Upper lobe of left lung (tissue), 6 donors: ENCODE measurements around the gene EPHA5. TPM values are rescaled to one million over a fixed set of nuclear protein-coding genes. Genes with fewer than 3 reads are reported as not detected.

ENCODE experiments used
- ATAC-seq, 2 donors: fragments of 200-7000 bp; cut with Tn5 transposase; one replicate each; pipeline ENCODE4 v1.9.1; 2022; ENCODE audit warnings: mild to moderate bottlenecking in 2 of 2, moderate library complexity in 2 of 2; ENCODE audit not compliant: low FRiP score in 2 of 2
- DNase-seq, 2 donors: peaks; one replicate each; pipeline ENCODE4 v3.0.0-alpha.2; 2019 to 2020
- H3K27ac ChIP-seq, 4 donors: fragments of 200-600 bp; sonication (generic); one replicate each; pipeline ENCODE4 v1.5.1; 2016 to 2019
- H3K27me3 ChIP-seq, 4 donors: fragments of 200-600 bp; sonication (generic); one replicate each; pipeline ENCODE4 v1.5.1; 2017 to 2019
- H3K36me3 ChIP-seq, 4 donors: fragments of 200-600 bp; sonication (generic); one replicate each; pipeline ENCODE4 v1.5.1; 2016 to 2019
- H3K4me1 ChIP-seq, 4 donors: fragments of 200-600 bp; sonication (generic); one replicate each; pipeline ENCODE4 v1.5.1; 2018 to 2019
- H3K4me3 ChIP-seq, 4 donors: fragments of 200-600 bp; sonication (generic); one replicate each; pipeline ENCODE4 v1.5.1; 2017 to 2019; ENCODE audit warnings: mild to moderate bottlenecking in 2 of 4, moderate library complexity in 1 of 4
- H3K9me3 ChIP-seq, 4 donors: fragments of 200-600 bp; sonication (generic); one replicate each; pipeline ENCODE4 v1.5.1; 2018 to 2019
- EP300 ChIP-seq, 4 donors: sonication (generic); formaldehyde crosslinking; IDR thresholded peaks; one replicate each; pipeline ENCODE4 v1.5.1; 2017; ENCODE audit warnings: antibody characterized with exemption in 4 of 4, control low read depth in 2 of 4
- POLR2A ChIP-seq, 4 donors: fragments of 450-650 bp; IDR thresholded peaks; one replicate each; pipeline ENCODE4 v1.5.1; 2016 to 2017; ENCODE audit warnings: antibody characterized with exemption in 4 of 4, mild to moderate bottlenecking in 2 of 4
- POLR2AphosphoS5 ChIP-seq, 2 donors: sonication (generic); formaldehyde crosslinking; IDR thresholded peaks; one replicate each; pipeline ENCODE4 v1.5.1; 2017; ENCODE audit warnings: antibody characterized with exemption in 2 of 2
- WGBS, 2 donors: methylation state at CpG; one replicate each; pipeline ENCODE4 v1.1.5; 2017 to 2018; 5-methylcytosine and 5-hydroxymethylcytosine counted together
- total RNA-seq, 6 donors: library from RNA; depleted of rRNA in 4 of 6; stranded (reverse); fragments of >200 nt in 4 of 6; gene quantifications; one replicate each; pipeline versions ENCODE4 v1.1.0 to v1.2.1, GENCODE V29; 2016 to 2021
- TF ChIP-seq, protein P1 (sequence below), 6 experiments: fragments of 450-650 bp in 4 of 6; fragments of 200-600 bp in 2 of 6; sonication (generic) in 2 of 6; IDR thresholded peaks; one replicate each; pipeline ENCODE4 v1.5.1; 2016 to 2019; ENCODE audit warnings: antibody characterized with exemption in 6 of 6
- donor health status: DM: no; HTN: no; CAD: no; lungs with moderate emphysema.
- donor health status: DM: no; HTN: yes; CAD: no; lungs with severe emphysema.

EPHA5 gene
- total RNA-seq, 6 donors from 2014 or later: 0.03 to 0.11 TPM; not detected in 4

DNA sequence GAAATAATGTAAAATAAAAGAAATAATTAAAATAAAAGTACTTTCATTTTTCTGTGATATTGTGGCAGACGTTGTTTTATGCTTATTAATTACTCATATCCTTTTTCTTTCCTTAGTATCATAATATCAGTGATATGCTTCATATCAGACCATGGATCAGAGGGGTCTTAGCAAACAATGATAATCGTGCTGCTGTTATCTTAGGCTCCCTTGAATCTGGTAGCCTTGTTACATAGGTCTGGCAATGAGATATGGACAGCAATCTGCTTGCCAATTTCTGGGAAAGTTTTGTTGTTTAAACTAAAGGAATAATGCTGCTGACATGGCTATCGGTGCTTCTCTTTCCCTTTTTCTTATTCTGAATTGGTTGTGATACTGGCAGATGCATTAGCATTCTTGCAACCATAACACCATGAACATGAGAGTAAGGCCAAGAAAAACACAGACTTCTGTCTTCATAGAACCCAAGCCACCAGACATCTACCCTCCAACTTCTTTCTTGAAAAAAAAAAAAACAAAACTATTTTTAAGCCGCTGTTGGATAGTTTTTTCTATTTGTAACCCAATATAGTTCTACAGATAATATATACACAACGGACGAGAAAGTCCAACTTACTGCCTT, 16.4 kb downstream of the EPHA5 start:
- Histone ChIP-seq H3K27me3 (no peaks in the 10 kb centered on the region), H3K4me3 (no peak overlapping the region), H3K4me1 (no peaks in the 10 kb centered on the region), H3K27ac (no peak overlapping the region), H3K36me3 (no peaks in the 10 kb centered on the region), H3K9me3 (no peaks in the 10 kb centered on the region)
- DNase-seq (no peak), ATAC-seq (no peak)
- WGBS, 2 donors: 73 to 84% methylated on average over 6 of the region's 6 CpGs
- TF ChIP-seq POLR2A (IDR thresholded peaks at IDR 0.05) (no peak), EP300 (IDR thresholded peaks at IDR 0.05) (no peak), POLR2AphosphoS5 (IDR thresholded peaks at IDR 0.05) (no peak)
- TF ChIP-seq, protein P1, sequence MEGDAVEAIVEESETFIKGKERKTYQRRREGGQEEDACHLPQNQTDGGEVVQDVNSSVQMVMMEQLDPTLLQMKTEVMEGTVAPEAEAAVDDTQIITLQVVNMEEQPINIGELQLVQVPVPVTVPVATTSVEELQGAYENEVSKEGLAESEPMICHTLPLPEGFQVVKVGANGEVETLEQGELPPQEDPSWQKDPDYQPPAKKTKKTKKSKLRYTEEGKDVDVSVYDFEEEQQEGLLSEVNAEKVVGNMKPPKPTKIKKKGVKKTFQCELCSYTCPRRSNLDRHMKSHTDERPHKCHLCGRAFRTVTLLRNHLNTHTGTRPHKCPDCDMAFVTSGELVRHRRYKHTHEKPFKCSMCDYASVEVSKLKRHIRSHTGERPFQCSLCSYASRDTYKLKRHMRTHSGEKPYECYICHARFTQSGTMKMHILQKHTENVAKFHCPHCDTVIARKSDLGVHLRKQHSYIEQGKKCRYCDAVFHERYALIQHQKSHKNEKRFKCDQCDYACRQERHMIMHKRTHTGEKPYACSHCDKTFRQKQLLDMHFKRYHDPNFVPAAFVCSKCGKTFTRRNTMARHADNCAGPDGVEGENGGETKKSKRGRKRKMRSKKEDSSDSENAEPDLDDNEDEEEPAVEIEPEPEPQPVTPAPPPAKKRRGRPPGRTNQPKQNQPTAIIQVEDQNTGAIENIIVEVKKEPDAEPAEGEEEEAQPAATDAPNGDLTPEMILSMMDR (IDR thresholded peaks at IDR 0.05): no peak

DNA sequence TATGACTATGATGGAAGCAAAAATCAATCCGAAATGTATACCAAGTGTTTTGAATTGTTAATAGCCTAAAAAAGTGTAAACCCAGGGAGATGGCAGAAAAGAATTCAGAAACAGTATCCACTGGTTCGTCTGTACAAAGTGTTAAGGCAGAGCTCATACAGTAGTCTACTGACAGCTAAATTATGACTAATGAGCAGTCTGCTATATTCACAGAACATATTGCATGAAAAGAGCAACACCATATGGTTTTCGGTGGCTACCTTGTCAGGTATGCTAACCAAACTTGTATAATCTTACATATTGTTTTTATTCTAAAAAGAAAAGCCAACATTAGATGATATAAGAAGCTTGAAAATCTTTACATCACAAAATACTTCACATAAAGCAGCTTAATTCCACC, 18.5 kb downstream of the EPHA5 start:
- Histone ChIP-seq H3K36me3 (no peaks in the 10 kb centered on the region), H3K27me3 (no peaks in the 10 kb centered on the region), H3K4me1 (no peaks in the 10 kb centered on the region), H3K4me3 (no peak overlapping the region), H3K9me3 (no peaks in the 10 kb centered on the region), H3K27ac (no peak overlapping the region)
- no peak for TF ChIP-seq EP300 (IDR thresholded peaks at IDR 0.05)
- TF ChIP-seq, protein P1 (IDR thresholded peaks at IDR 0.05): no peak
- no peak for TF ChIP-seq POLR2A (IDR thresholded peaks at IDR 0.05)
- no peak for TF ChIP-seq POLR2AphosphoS5 (IDR thresholded peaks at IDR 0.05)
- no peak for ATAC-seq
- 63 to 69% methylated on average over 3 of the region's 3 CpGs for WGBS, 2 donors
- DNase-seq: no peak

DNA sequence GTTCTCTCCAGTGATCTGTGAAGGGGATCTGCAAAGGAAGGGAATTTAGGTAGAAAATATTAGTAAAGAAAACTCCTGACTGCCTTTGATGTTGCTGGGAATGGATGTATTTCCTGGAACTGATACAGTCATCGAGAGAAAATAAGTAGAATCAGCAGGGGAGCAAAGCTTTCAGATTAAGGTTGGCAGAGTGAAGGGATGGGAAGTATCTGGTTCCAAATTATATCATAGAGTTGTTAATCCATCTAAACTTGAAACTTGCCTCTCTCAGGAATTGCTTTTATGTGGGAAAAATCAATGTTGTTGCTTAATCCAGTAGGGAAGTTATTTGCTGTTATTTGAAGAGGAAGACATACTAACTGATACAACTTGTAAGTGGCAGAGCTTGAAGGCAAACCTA, 19.3 kb downstream of the EPHA5 start:
- Histone ChIP-seq H3K4me1 (no peaks in the 10 kb centered on the region), H3K27ac (no peak overlapping the region), H3K27me3 (no peaks in the 10 kb centered on the region), H3K4me3 (no peak overlapping the region), H3K9me3 (no peaks in the 10 kb centered on the region), H3K36me3 (no peaks in the 10 kb centered on the region)
- no peak for ATAC-seq
- no peak for DNase-seq
- 52 to 58% methylated on average over 1 of the region's 1 CpG for WGBS, 2 donors
- TF ChIP-seq POLR2A (IDR thresholded peaks at IDR 0.05) (no peak), EP300 (IDR thresholded peaks at IDR 0.05) (no peak), POLR2AphosphoS5 (IDR thresholded peaks at IDR 0.05) (no peak)
- TF ChIP-seq, protein P1 (IDR thresholded peaks at IDR 0.05): no peak

DNA sequence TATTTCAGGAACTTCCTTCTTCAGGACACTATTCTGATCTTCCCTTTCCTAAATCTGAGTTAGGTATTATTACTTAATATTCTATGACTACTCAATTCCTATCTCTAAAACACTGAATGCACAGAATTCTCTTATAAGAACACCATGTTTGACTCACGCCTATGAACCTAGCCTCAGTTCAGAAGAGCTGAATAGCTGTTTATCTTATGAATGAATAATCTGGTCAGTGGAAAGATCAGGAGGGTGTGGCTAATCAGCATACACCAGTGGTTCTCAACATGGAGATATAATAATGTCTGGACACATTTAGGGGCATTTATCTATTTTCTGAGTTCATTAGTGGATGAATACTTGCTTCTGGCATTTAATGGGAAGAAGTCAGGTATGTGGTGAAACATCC, 24.2 kb downstream of the EPHA5 start:
- no peak overlapping the region for H3K27ac ChIP-seq
- no peaks in the 10 kb centered on the region for H3K36me3 ChIP-seq
- ATAC-seq: no peak
- H3K27me3 ChIP-seq: no peaks in the 10 kb centered on the region
- H3K4me3 ChIP-seq: no peak overlapping the region
- no peaks in the 10 kb centered on the region for H3K9me3 ChIP-seq
- H3K4me1 ChIP-seq: no peaks in the 10 kb centered on the region
- DNase-seq: no peak
- 90 to 97% methylated on average over 1 of the region's 1 CpG for WGBS, 2 donors
- TF ChIP-seq EP300 (IDR thresholded peaks at IDR 0.05) (no peak), POLR2AphosphoS5 (IDR thresholded peaks at IDR 0.05) (no peak), POLR2A (IDR thresholded peaks at IDR 0.05) (no peak)
- TF ChIP-seq, protein P1 (IDR thresholded peaks at IDR 0.05): no peak

DNA sequence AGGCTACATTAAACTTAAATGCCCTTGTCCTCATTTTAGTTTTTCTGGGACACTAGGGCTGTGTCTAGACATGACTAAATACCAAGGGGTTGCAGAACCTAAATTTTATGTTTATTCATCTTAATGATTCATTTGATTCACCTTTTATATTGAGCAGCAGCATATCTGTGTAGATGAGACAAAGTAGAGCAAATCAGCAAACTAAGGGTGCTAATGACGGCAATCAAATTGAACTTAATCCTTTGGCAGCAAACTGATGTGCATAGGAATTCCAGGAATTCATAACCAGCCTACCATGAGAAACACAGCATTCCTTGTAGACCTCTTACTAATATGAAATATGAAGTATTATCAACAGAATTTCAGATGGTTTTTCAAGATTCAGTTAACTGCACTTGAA, 25.1 kb downstream of the EPHA5 start:
- Histone ChIP-seq H3K36me3 (no peaks in the 10 kb centered on the region), H3K27ac (no peak overlapping the region), H3K4me3 (no peak overlapping the region), H3K27me3 (no peaks in the 10 kb centered on the region), H3K4me1 (no peaks in the 10 kb centered on the region), H3K9me3 (no peaks in the 10 kb centered on the region)
- WGBS, 2 donors: 62 to 73% methylated on average over 1 of the region's 1 CpG
- no peak for DNase-seq
- TF ChIP-seq, protein P1 (IDR thresholded peaks at IDR 0.05): no peak
- no peak for TF ChIP-seq EP300 (IDR thresholded peaks at IDR 0.05)
- TF ChIP-seq POLR2A (IDR thresholded peaks at IDR 0.05): no peak
- no peak for TF ChIP-seq POLR2AphosphoS5 (IDR thresholded peaks at IDR 0.05)
- ATAC-seq: no peak
